Effector CD4-positive, alpha-beta T cell (primary cell): ENCODE results near the gene VRK3.
A peak's percentile ranks its signal among the peaks of the same experiment; 100 is the strongest.
"Not testable (repeated sequence)": the region's sequence is repeated elsewhere in the genome, so short reads cannot be mapped to it uniquely, and the experiment has no call there.

ENCODE experiments used
- DNase-seq: peaks from one replicate; pipeline ENCODE4 v3.0.0-alpha.2; 2020
- total RNA-seq: gene quantifications from one replicate; lab custom pipeline; 2026; lab: John Stamatoyannopoulos, UW

Gene VRK3
- total RNA-seq, result 49.5 reads per million, percentile 68 among the genes with 10 or more reads in this experiment

GRCh38 chr19:50025022-50025793 lies at the start of gene VRK3:
VRK3 (minus strand) TSS chr19:50025372; CDS start chr19:50016162, 9,210 bp downstream.
- peak; percentile 96 for DNase-seq

GRCh38 chr19:50068382-50068781 lies 43.2 kb upstream of the VRK3 start:
- DNase-seq, result not testable (repeated sequence)

- DNase-seq, result no peak
Observed at GRCh38 chr19:50067575-50067974, 42.4 kb upstream of the VRK3 start.

GRCh38 chr19:50065938-50066337 lies 40.8 kb upstream of the VRK3 start:
- no peak for DNase-seq

GRCh38 chr19:50061650-50062049 lies 36.5 kb upstream of the VRK3 start:
- no peak for DNase-seq

GRCh38 chr19:50060107-50060506 lies 34.9 kb upstream of the VRK3 start:
- DNase-seq, result no peak

- no peak for DNase-seq
Observed at GRCh38 chr19:50059045-50059444, 33.9 kb upstream of the VRK3 start.

- no peak for DNase-seq
Observed at GRCh38 chr19:50058425-50058824, 33.3 kb upstream of the VRK3 start.

- DNase-seq, result no peak
Observed at GRCh38 chr19:50053119-50053518, 27.9 kb upstream of the VRK3 start.

GRCh38 chr19:50051964-50052363 lies 26.8 kb upstream of the VRK3 start:
- no peak for DNase-seq

- not testable (repeated sequence) for DNase-seq
Observed at GRCh38 chr19:50051228-50051895, 26.2 kb upstream of the VRK3 start.

- peak; percentile 79 for DNase-seq
Observed at GRCh38 chr19:50050406-50051227, 25.4 kb upstream of the VRK3 start.

GRCh38 chr19:50047671-50048070 lies 22.5 kb upstream of the VRK3 start:
- DNase-seq, result no peak

GRCh38 chr19:50046649-50047503 lies 21.7 kb upstream of the VRK3 start:
- peak; percentile 50 for DNase-seq

GRCh38 chr19:50044922-50045321 lies 19.8 kb upstream of the VRK3 start:
- no peak for DNase-seq

GRCh38 chr19:50043967-50044366 lies 18.8 kb upstream of the VRK3 start:
- DNase-seq, result no peak

- DNase-seq, result no peak
Observed at GRCh38 chr19:50042363-50043024, 17.3 kb upstream of the VRK3 start.

GRCh38 chr19:50040967-50041366 lies 15.8 kb upstream of the VRK3 start:
- DNase-seq, result no peak

GRCh38 chr19:50039968-50040367 lies 14.8 kb upstream of the VRK3 start:
- DNase-seq, result no peak

- no peak for DNase-seq
Observed at GRCh38 chr19:50036908-50037307, 11.7 kb upstream of the VRK3 start.

- no peak for DNase-seq
Observed at GRCh38 chr19:50030937-50031336, 5.8 kb upstream of the VRK3 start.

GRCh38 chr19:50030225-50030624 lies 5.1 kb upstream of the VRK3 start:
- no peak for DNase-seq
